T-cell (primary cell): ENCODE data around the gene ENPP5. TPM values are rescaled to one million over a fixed set of nuclear protein-coding genes. Genes with fewer than 3 reads are reported as not detected.

Experiments used
- ATAC-seq, 4 experiments: fragments of 200-7000 bp in 3 of 4; fragments of 150-1000 bp in 1 of 4; cut with Tn5 transposase; replicated peaks in 1 of 4; 1 replicate in 3 of 4; 2 replicates in 1 of 4; pipeline ENCODE4 v1.10.0; 2021; ENCODE audit warnings: moderate library complexity in 3 of 4, mild to moderate bottlenecking in 2 of 4, moderate number of reproducible peaks in 1 of 4
- CTCF ChIA-PET, 2 donors: fragments of 300-600 bp; sonication (Branson Sonifier 250); formaldehyde crosslinking; loops; one replicate each; lab custom pipeline; 2022; ENCODE audit warnings: antibody characterized with exemption in 2 of 2; lab: Charles Lee
- POLR2A ChIA-PET, 2 donors: fragments of 300-600 bp; sonication (Branson Sonifier 250); formaldehyde crosslinking; loops; one replicate each; lab custom pipeline; 2022; ENCODE audit warnings: antibody characterized with exemption in 2 of 2; lab: Charles Lee
- DNase-seq, 35 experiments: peaks; one replicate each; pipeline versions ENCODE4 v3.0.0 to v3.0.0-alpha.2; 2013 to 2023
- H3K27ac ChIP-seq: one replicate; pipeline ENCODE4 v1.5.1; 2013; ENCODE audit warnings: low read length
- H3K27me3 ChIP-seq, 2 experiments: replicated peaks in 1 of 2; 1 replicate in 1 of 2; 2 replicates in 1 of 2; pipeline versions ENCODE4 v1.6.1 to v1.7.0; 2013; ENCODE audit warnings: low read length in 1 of 2, mixed read lengths in 1 of 2; ENCODE audit not compliant: control insufficient read depth in 2 of 2, insufficient read depth in 2 of 2; ENCODE audit errors: extremely low read depth in 1 of 2
- H3K36me3 ChIP-seq, 2 donors: 1 replicate in 1 of 2; 2 replicates in 1 of 2; pipeline versions ENCODE4 v1.6.1 to v1.7.0; 2013; ENCODE audit warnings: low read length in 1 of 2; ENCODE audit not compliant: control insufficient read depth in 2 of 2, insufficient read depth in 1 of 2; ENCODE audit errors: extremely low read depth in 1 of 2
- H3K4me1 ChIP-seq, 2 experiments: 1 replicate in 1 of 2; 2 replicates in 1 of 2; pipeline versions ENCODE4 v1.6.1 to v1.7.0; 2013; ENCODE audit warnings: low read length in 2 of 2, mixed read lengths in 1 of 2; ENCODE audit not compliant: insufficient read depth in 2 of 2, control insufficient read depth in 1 of 2; ENCODE audit errors: extremely low read depth in 1 of 2
- H3K4me3 ChIP-seq, 2 donors: 1 replicate in 1 of 2; 2 replicates in 1 of 2; pipeline versions ENCODE4 v1.5.1 to v1.7.0; 2013; ENCODE audit warnings: mild to moderate bottlenecking in 2 of 2, low read length in 1 of 2, moderate library complexity in 1 of 2; ENCODE audit not compliant: control insufficient read depth in 1 of 2; ENCODE audit errors: extremely low read depth in 1 of 2
- H3K9me3 ChIP-seq: 2 replicates; pipeline ENCODE4 v1.7.0; 2013
- H3K27ac Mint-ChIP-seq, 2 donors: one replicate each; pipeline ENCODE4 v1.8.0; 2020 to 2021; ENCODE audit warnings: mild to moderate bottlenecking in 2 of 2, mixed read lengths in 2 of 2
- H3K27me3 Mint-ChIP-seq, 2 donors: one replicate each; pipeline ENCODE4 v1.8.0; 2021 to 2022; ENCODE audit warnings: mixed read lengths in 2 of 2
- H3K36me3 Mint-ChIP-seq: one replicate; pipeline ENCODE4 v1.8.0; 2021; ENCODE audit warnings: mixed read lengths
- H3K4me1 Mint-ChIP-seq, 3 donors: one replicate each; pipeline ENCODE4 v1.8.0; 2020 to 2022; ENCODE audit warnings: mixed read lengths in 3 of 3, mild to moderate bottlenecking in 1 of 3
- H3K4me3 Mint-ChIP-seq, 3 donors: one replicate each; pipeline ENCODE4 v1.8.0; 2020 to 2022; ENCODE audit warnings: mild to moderate bottlenecking in 3 of 3, mixed read lengths in 3 of 3, moderate library complexity in 3 of 3
- H3K9me3 Mint-ChIP-seq, 3 donors: one replicate each; pipeline ENCODE4 v1.8.0; 2020 to 2022; ENCODE audit warnings: mixed read lengths in 3 of 3
- WGBS: methylation state at CpG from one replicate; pipeline ENCODE4 v1.1.5; 2013; ENCODE audit warnings: missing lambda C conversion rate; ENCODE audit not compliant: insufficient coverage; 5-methylcytosine and 5-hydroxymethylcytosine counted together
- total RNA-seq, 35 experiments: library from RNA in 6 of 35; stranded (reverse) in 6 of 35; fragments of 120-200 nt in 1 of 35; gene quantifications; one replicate each; pipeline versions ENCODE4 v1.2.1 to v1.2.4 and lab custom pipeline; 2013 to 2026

ENPP5 gene
- total RNA-seq, 5 donors from 2014 or later (not counting 1 experiment from before 2014, with no cell fraction given): 0.38 to 1.7 (median 0.70) TPM

- CTCF ChIA-PET: no interaction called here
- Mint-ChIP-seq H3K4me3 (no peak overlapping the region), H3K27ac (no peak overlapping the region), H3K4me1 (no peaks in the 10 kb centered on the region), H3K36me3 (no peaks in the 10 kb centered on the region), H3K27me3 (peaks cover 19 to 23% of the 10 kb centered on the region in 2 donors), H3K9me3 (no peaks in the 10 kb centered on the region)
- no peak for ATAC-seq
- Histone ChIP-seq H3K4me3 (no peak overlapping the region), H3K9me3 (no peaks in the 10 kb centered on the region), H3K36me3 (no peaks in the 10 kb centered on the region), H3K27me3 (no peaks in the 10 kb centered on the region), H3K4me1 (no peaks in the 10 kb centered on the region), H3K27ac (no peak overlapping the region)
- no peak for DNase-seq
- 100% methylated on average over 2 of the region's 4 CpGs for WGBS
- POLR2A ChIA-PET: no interaction called here
These were observed 18.9 kb upstream of the ENPP5 start for GRCh38 chr6:46189726-46190125.

GRCh38 chr6:46186583-46186982, 15.8 kb upstream of the ENPP5 start:
- H3K4me1 ChIP-seq: no peaks in the 10 kb centered on the region
- Mint-ChIP-seq H3K27me3 (peaks cover 16 to 24% of the 10 kb centered on the region in 2 donors), H3K4me3 (no peak overlapping the region), H3K9me3 (no peaks in the 10 kb centered on the region), H3K27ac (no peak overlapping the region), H3K4me1 (no peaks in the 10 kb centered on the region), H3K36me3 (no peaks in the 10 kb centered on the region)
- DNase-seq: no peak
- no peaks in the 10 kb centered on the region for H3K36me3 ChIP-seq
- no peaks in the 10 kb centered on the region for H3K9me3 ChIP-seq
- POLR2A ChIA-PET: interaction anchor here in 1 of 2 donors (0.7 kb wide), 1 partner anchor 49 kb away, joined by 4 read pairs; no protein-coding TSS in a partner anchor
- H3K27ac ChIP-seq: no peak overlapping the region
- H3K4me3 ChIP-seq: no peak overlapping the region
- ATAC-seq: no peak
- H3K27me3 ChIP-seq: no peaks in the 10 kb centered on the region
- CTCF ChIA-PET: no interaction called here
- WGBS: no CpG with 5 or more reads among the region's 1 CpG

GRCh38 chr6:46184114-46184513, 13.3 kb upstream of the ENPP5 start:
- WGBS: no CpG with 5 or more reads among the region's 4 CpGs
- CTCF ChIA-PET: no interaction called here
- H3K27me3 Mint-ChIP-seq: peaks cover 18 to 30% of the 10 kb centered on the region in 2 donors

GRCh38 chr6:46175976-46176375, 5.2 kb upstream of the ENPP5 start:
- ChIA-PET CTCF (interaction anchor here in 1 of 2 donors (1.0 to 1.2 kb wide), 2 partner anchors 16 to 86 kb away, joined by 3 read pairs; no protein-coding TSS in a partner anchor), POLR2A (no interaction called here)
- no CpG with 5 or more reads among the region's 3 CpGs for WGBS
- DNase-seq (peak in 1 of 35 experiments; percentile 5), ATAC-seq (no peak)
- no peak overlapping the region for H3K4me3 Mint-ChIP-seq
- H3K9me3 ChIP-seq: no peaks in the 10 kb centered on the region
- peaks cover 3 to 17% of the 10 kb centered on the region in 2 donors for H3K27me3 Mint-ChIP-seq
- H3K4me1 Mint-ChIP-seq: peaks cover 4 to 26% (median 19%) of the 10 kb centered on the region in 3 donors
- no peak overlapping the region for H3K27ac ChIP-seq
- peaks cover 0 to 3% of the 10 kb centered on the region in 2 experiments for H3K27me3 ChIP-seq
- no peaks in the 10 kb centered on the region for H3K36me3 ChIP-seq
- no peaks in the 10 kb centered on the region for H3K36me3 Mint-ChIP-seq
- H3K27ac Mint-ChIP-seq: peak overlapping the region in 1 of 2 donors; percentile 8
- no peak overlapping the region for H3K4me3 ChIP-seq
- H3K4me1 ChIP-seq: peaks cover 17 to 22% of the 10 kb centered on the region in 2 experiments
- H3K9me3 Mint-ChIP-seq: no peaks in the 10 kb centered on the region

More at GRCh38 chr6:46184114-46184513, 13.3 kb upstream of the ENPP5 start:
- no peaks in the 10 kb centered on the region for H3K9me3 Mint-ChIP-seq
- Histone ChIP-seq H3K27ac (no peak overlapping the region), H3K27me3 (no peaks in the 10 kb centered on the region), H3K9me3 (no peaks in the 10 kb centered on the region), H3K36me3 (no peaks in the 10 kb centered on the region), H3K4me3 (no peak overlapping the region), H3K4me1 (no peaks in the 10 kb centered on the region)
- H3K27ac Mint-ChIP-seq: no peak overlapping the region
- no peak for ATAC-seq
- H3K4me3 Mint-ChIP-seq: no peak overlapping the region
- POLR2A ChIA-PET: no interaction called here
- no peaks in the 10 kb centered on the region for H3K36me3 Mint-ChIP-seq
- H3K4me1 Mint-ChIP-seq: no peaks in the 10 kb centered on the region
- no peak for DNase-seq

- ChIA-PET POLR2A (no interaction called here), CTCF (interaction anchor here in 1 of 2 donors (1.0 to 1.2 kb wide), 2 partner anchors 17 to 85 kb away, joined by 3 read pairs; no protein-coding TSS in a partner anchor)
- WGBS: no CpG with 5 or more reads among the region's 4 CpGs
- Mint-ChIP-seq H3K27ac (peak overlapping the region; percentile 72 to 85), H3K9me3 (no peaks in the 10 kb centered on the region), H3K4me3 (peak overlapping the region in 1 of 3 donors; percentile 23), H3K4me1 (peaks cover 8 to 29% (median 21%) of the 10 kb centered on the region in 3 donors), H3K27me3 (peaks cover 5 to 17% of the 10 kb centered on the region in 2 donors), H3K36me3 (no peaks in the 10 kb centered on the region)
- Histone ChIP-seq H3K9me3 (no peaks in the 10 kb centered on the region), H3K27ac (peak overlapping the region; percentile 65), H3K27me3 (peaks cover 0 to 9% of the 10 kb centered on the region in 2 experiments), H3K4me3 (no peak overlapping the region), H3K36me3 (no peaks in the 10 kb centered on the region), H3K4me1 (peaks cover 17 to 27% of the 10 kb centered on the region in 2 experiments)
- ATAC-seq (peak; percentile 29 to 55 (median 35)), DNase-seq (peak in 4 of 35 experiments; percentile 0 to 68 (median 4))
These were observed 4.7 kb upstream of the ENPP5 start for GRCh38 chr6:46175446-46175845.

GRCh38 chr6:46174904-46175303, 4.1 kb upstream of the ENPP5 start:
- ChIA-PET POLR2A (no interaction called here), CTCF (interaction anchor here in 1 of 2 donors (1.0 kb wide), 1 partner anchor 85 kb away, joined by 4 read pairs; no protein-coding TSS in a partner anchor)
- Histone ChIP-seq H3K9me3 (no peaks in the 10 kb centered on the region), H3K4me1 (peaks cover 22 to 29% of the 10 kb centered on the region in 2 experiments), H3K27me3 (peaks cover 0 to 11% of the 10 kb centered on the region in 2 experiments), H3K27ac (peak overlapping the region; percentile 65), H3K36me3 (no peaks in the 10 kb centered on the region), H3K4me3 (no peak overlapping the region)
- no peak for ATAC-seq
- WGBS: no CpG with 5 or more reads among the region's 3 CpGs
- DNase-seq: peak in 13 of 35 experiments; percentile 1 to 46 (median 5)
- H3K27ac Mint-ChIP-seq: peak overlapping the region in 1 of 2 donors; percentile 85
- H3K4me1 Mint-ChIP-seq: peaks cover 13 to 34% (median 27%) of the 10 kb centered on the region in 3 donors
- H3K9me3 Mint-ChIP-seq: no peaks in the 10 kb centered on the region
- peaks cover 11 to 17% of the 10 kb centered on the region in 2 donors for H3K27me3 Mint-ChIP-seq
- H3K4me3 Mint-ChIP-seq: peak overlapping the region in 1 of 3 donors; percentile 23
- H3K36me3 Mint-ChIP-seq: no peaks in the 10 kb centered on the region
